ENCODE results near the gene SGF29. TPM values are rescaled to one million over a fixed set of nuclear protein-coding genes. Genes with fewer than 3 reads are reported as not detected.
"Not testable (repeated sequence)": the region's sequence is repeated elsewhere in the genome, so short reads cannot be mapped to it uniquely, and the experiment has no call there.

Gene SGF29
- total RNA-seq, 1 donor from 2014 or later, result 38.0 TPM

GRCh38 chr16:28596840-28597691 is 43.3 kb downstream of the SGF29 start, which contains the start of gene SULT1A2:
SULT1A2 (minus strand) TSS chr16:28597050; CDS start chr16:28595930, 1,120 bp downstream.
- no peaks in the 10 kb centered on the region for H3K9me3 Mint-ChIP-seq

DNA sequence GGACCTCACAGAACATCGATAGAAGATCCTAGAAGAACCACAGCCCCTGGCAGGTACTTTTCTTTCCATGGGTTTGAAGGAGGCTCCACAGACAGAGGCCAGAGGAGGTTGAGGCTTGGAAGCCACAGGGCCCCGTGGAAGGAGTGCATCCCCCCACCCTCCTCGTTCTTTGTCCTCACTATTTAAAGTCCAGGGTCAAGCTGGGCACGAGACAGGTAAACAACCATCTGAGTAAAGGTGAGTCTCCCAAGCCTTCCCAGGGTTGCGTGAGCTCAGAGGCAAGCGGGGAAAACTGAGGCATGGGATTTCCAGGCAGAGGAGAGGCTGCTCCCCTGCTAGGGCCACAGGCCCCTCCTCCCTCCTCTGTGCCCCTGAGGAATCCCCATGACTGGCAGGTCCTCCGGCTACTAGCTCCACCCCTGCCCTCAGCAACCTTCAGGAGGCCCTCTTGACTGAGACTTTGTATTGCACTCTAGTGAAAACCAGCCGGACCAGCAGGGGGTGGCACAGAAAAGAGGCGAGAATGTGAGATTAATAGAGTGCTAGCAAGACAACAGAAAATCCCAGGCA is 44.1 kb downstream of the SGF29 start:
- no peak overlapping the region for H3K4me3 Mint-ChIP-seq (ENCODE audit: low read depth)

More at GRCh38 chr16:28596840-28597691, 43.3 kb downstream of the SGF29 start, which contains the start of gene SULT1A2:
- H3K4me3 Mint-ChIP-seq (ENCODE audit: low read depth), result no peak within 1 kb of the TSS
- H3K27ac Mint-ChIP-seq, result no peak within 1 kb of the TSS
- peaks cover 1% of the 10 kb centered on the region for H3K36me3 Mint-ChIP-seq (ENCODE audit: low read depth)
- intact Hi-C loops (cut with micrococcal nuclease), result no loop called here
- no peaks in the 10 kb centered on the region for H3K4me1 Mint-ChIP-seq (ENCODE audit: low read depth)
- DNase-seq (ENCODE audit: low spot score), result no peak
- no peaks in the 10 kb centered on the region for H3K27me3 Mint-ChIP-seq (ENCODE audit: low read depth)

DNA sequence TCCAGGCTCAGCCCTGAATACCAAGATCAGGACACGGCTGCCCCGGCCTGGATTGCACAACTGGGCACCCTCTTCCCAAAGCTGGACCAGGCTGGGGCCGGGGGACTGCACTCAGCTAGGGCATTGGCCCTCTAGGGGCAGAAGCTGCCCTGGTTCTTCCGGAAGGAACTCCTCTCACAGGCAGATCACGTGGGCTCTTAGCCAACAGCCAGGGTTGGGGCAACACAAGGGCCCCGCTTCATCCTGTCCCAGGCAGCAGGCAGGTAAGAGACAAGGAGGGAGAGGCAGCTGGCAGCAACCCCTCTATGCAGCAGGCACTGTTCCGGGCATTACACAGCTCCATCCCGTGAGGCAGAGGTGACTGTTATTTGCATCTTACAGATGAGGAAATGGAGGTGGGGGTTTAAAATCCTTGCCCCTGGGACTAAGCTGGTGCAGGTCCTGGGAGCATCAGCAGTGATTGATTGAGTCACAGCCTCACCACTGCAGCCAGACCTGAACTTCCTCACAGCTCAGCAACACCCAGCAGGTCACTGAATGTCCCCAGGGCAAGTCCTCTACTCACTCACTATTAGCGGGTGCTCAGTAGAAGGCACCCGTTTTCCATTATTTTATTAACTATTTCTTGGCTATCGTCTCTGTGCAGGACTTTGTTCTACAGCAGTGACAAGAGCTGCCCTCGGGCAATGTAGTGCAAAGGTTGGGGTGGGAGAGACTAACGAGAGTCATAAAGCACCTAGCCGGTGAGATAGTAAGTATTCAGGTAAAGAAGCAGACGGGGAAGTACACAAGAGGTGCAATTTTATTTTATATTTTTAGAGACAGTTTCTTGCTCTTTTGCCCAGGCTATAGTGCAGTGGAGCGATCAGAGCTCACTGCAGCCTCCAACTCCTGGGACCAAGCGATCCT is 45.9 kb downstream of the SGF29 start:
- H3K4me3 Mint-ChIP-seq (ENCODE audit: low read depth); intact Hi-C loops (cut with micrococcal nuclease); H3K9me3 Mint-ChIP-seq; H3K27ac Mint-ChIP-seq; H3K27me3 Mint-ChIP-seq (ENCODE audit: low read depth); H3K4me1 Mint-ChIP-seq (ENCODE audit: low read depth); H3K36me3 Mint-ChIP-seq (ENCODE audit: low read depth); DNase-seq (ENCODE audit: low spot score): not testable (repeated sequence)

More for the DNA sequence above, 44.1 kb downstream of the SGF29 start:
- Mint-ChIP-seq H3K4me1 (ENCODE audit: low read depth) (no peaks in the 10 kb centered on the region), H3K27me3 (ENCODE audit: low read depth) (no peaks in the 10 kb centered on the region), H3K9me3 (no peaks in the 10 kb centered on the region), H3K36me3 (ENCODE audit: low read depth) (no peaks in the 10 kb centered on the region), H3K27ac (no peak overlapping the region)
- intact Hi-C loops (cut with micrococcal nuclease), result no loop called here
- DNase-seq (ENCODE audit: low spot score), result no peak

GRCh38 chr16:28600965-28601364 is 47.2 kb downstream of the SGF29 start:
- DNase-seq (ENCODE audit: low spot score); H3K4me1 Mint-ChIP-seq (ENCODE audit: low read depth); H3K27ac Mint-ChIP-seq; intact Hi-C loops (cut with micrococcal nuclease); H3K9me3 Mint-ChIP-seq; H3K4me3 Mint-ChIP-seq (ENCODE audit: low read depth); H3K27me3 Mint-ChIP-seq (ENCODE audit: low read depth); H3K36me3 Mint-ChIP-seq (ENCODE audit: low read depth): not testable (repeated sequence)

- DNase-seq (ENCODE audit: low spot score); H3K4me1 Mint-ChIP-seq (ENCODE audit: low read depth); H3K27me3 Mint-ChIP-seq (ENCODE audit: low read depth); H3K9me3 Mint-ChIP-seq; H3K4me3 Mint-ChIP-seq (ENCODE audit: low read depth); H3K27ac Mint-ChIP-seq; intact Hi-C loops (cut with micrococcal nuclease); H3K36me3 Mint-ChIP-seq (ENCODE audit: low read depth): not testable (repeated sequence)
Observed at GRCh38 chr16:28601589-28601988, 47.9 kb downstream of the SGF29 start.

- H3K27me3 Mint-ChIP-seq (ENCODE audit: low read depth); H3K9me3 Mint-ChIP-seq; H3K36me3 Mint-ChIP-seq (ENCODE audit: low read depth); intact Hi-C loops (cut with micrococcal nuclease); DNase-seq (ENCODE audit: low spot score); H3K4me1 Mint-ChIP-seq (ENCODE audit: low read depth); H3K27ac Mint-ChIP-seq; H3K4me3 Mint-ChIP-seq (ENCODE audit: low read depth): not testable (repeated sequence)
Observed at GRCh38 chr16:28602062-28602461, 48.3 kb downstream of the SGF29 start.

DNA sequence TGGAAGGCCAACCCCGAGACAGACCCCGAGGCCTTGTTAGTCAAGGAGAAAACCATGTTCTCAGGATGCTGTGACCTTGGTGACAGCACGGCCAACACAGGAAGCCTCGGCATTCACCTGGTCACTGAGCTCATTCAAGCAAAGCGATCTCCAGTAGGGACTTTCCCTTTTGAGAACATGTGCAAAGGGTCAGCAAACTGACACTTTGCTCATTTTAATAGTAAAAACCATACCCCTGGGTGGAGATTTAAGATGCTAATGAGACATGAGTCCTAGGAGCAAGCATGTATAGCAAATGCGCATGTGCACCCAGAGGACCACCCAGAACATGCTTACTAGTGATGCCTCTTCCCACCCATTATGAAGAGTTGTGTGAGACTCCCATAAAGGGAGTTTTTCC is 48.8 kb downstream of the SGF29 start:
- Mint-ChIP-seq H3K4me3 (ENCODE audit: low read depth) (no peak overlapping the region), H3K36me3 (ENCODE audit: low read depth) (no peaks in the 10 kb centered on the region), H3K27me3 (ENCODE audit: low read depth) (no peaks in the 10 kb centered on the region), H3K4me1 (ENCODE audit: low read depth) (no peaks in the 10 kb centered on the region), H3K27ac (no peak overlapping the region), H3K9me3 (no peaks in the 10 kb centered on the region)
- intact Hi-C loops (cut with micrococcal nuclease), result no loop called here
- DNase-seq (ENCODE audit: low spot score), result no peak

- intact Hi-C loops (cut with micrococcal nuclease), result no loop called here
Observed at GRCh38 chr16:28603381-28604185, 49.9 kb downstream of the SGF29 start.

GRCh38 chr16:28604186-28604565 is 50.5 kb downstream of the SGF29 start:
- DNase-seq (ENCODE audit: low spot score), result no peak
- Mint-ChIP-seq H3K27ac (no peak overlapping the region), H3K36me3 (ENCODE audit: low read depth) (no peaks in the 10 kb centered on the region)

More at GRCh38 chr16:28603381-28604185, 49.9 kb downstream of the SGF29 start:
- no peaks in the 10 kb centered on the region for H3K27me3 Mint-ChIP-seq (ENCODE audit: low read depth)
- H3K4me1 Mint-ChIP-seq (ENCODE audit: low read depth), result no peaks in the 10 kb centered on the region
- no peak overlapping the region for H3K4me3 Mint-ChIP-seq (ENCODE audit: low read depth)
- DNase-seq (ENCODE audit: low spot score), result no peak
- H3K9me3 Mint-ChIP-seq, result no peaks in the 10 kb centered on the region
- H3K27ac Mint-ChIP-seq, result no peak overlapping the region
- no peaks in the 10 kb centered on the region for H3K36me3 Mint-ChIP-seq (ENCODE audit: low read depth)

GRCh38 chr16:28606291-28607115 is 52.8 kb downstream of the SGF29 start:
- DNase-seq (ENCODE audit: low spot score), result no peak
- H3K4me3 Mint-ChIP-seq (ENCODE audit: low read depth), result no peak overlapping the region
- peaks cover 9% of the 10 kb centered on the region for H3K4me1 Mint-ChIP-seq (ENCODE audit: low read depth)
- H3K36me3 Mint-ChIP-seq (ENCODE audit: low read depth), result no peaks in the 10 kb centered on the region
- H3K27me3 Mint-ChIP-seq (ENCODE audit: low read depth), result no peaks in the 10 kb centered on the region
- H3K27ac Mint-ChIP-seq, result no peak overlapping the region
- no peaks in the 10 kb centered on the region for H3K9me3 Mint-ChIP-seq
- intact Hi-C loops (cut with micrococcal nuclease), result no loop called here

More at GRCh38 chr16:28604186-28604565, 50.5 kb downstream of the SGF29 start:
- intact Hi-C loops (cut with micrococcal nuclease), result no loop called here
- H3K4me3 Mint-ChIP-seq (ENCODE audit: low read depth), result no peak overlapping the region
- H3K9me3 Mint-ChIP-seq, result no peaks in the 10 kb centered on the region
- H3K4me1 Mint-ChIP-seq (ENCODE audit: low read depth), result no peaks in the 10 kb centered on the region
- no peaks in the 10 kb centered on the region for H3K27me3 Mint-ChIP-seq (ENCODE audit: low read depth)

DNA sequence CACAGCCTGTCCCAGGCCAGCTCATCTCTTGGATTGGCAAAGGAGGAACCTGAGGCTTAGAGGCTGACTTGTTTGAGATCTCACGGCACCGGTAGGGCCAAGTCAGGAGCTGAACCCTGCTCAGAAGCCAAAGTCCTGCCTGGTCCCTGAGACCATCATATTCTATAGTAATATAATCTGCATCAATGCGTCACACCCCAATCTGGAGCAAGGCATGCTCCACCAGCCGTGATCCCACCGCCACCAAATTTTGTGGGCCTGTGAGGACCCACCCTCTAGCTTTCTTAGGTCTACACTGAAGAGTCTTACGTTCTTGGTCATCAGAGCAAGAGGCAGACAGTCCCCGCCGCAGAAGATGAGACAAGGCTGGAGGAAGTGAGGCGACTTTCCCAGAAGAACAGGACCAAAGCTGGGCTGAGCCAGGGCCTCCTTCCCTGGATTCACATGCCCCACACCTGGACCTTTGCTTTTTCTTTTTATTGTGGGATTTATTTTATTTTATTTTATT is 53.5 kb downstream of the SGF29 start:
- peaks cover 9% of the 10 kb centered on the region for H3K4me1 Mint-ChIP-seq (ENCODE audit: low read depth)
- H3K9me3 Mint-ChIP-seq, result no peaks in the 10 kb centered on the region
- H3K27me3 Mint-ChIP-seq (ENCODE audit: low read depth), result no peaks in the 10 kb centered on the region
- no peak overlapping the region for H3K4me3 Mint-ChIP-seq (ENCODE audit: low read depth)
- intact Hi-C loops (cut with micrococcal nuclease), result no loop called here
- no peaks in the 10 kb centered on the region for H3K36me3 Mint-ChIP-seq (ENCODE audit: low read depth)
- no peak for DNase-seq (ENCODE audit: low spot score)
- H3K27ac Mint-ChIP-seq, result no peak overlapping the region
